Esophagus muscularis mucosa (tissue), 4 donors: Measurements from ENCODE around the gene STAT5B.

ENCODE experiments used
- EP300 ChIP-seq: sonication (generic); formaldehyde crosslinking; IDR thresholded peaks from one replicate; pipeline ENCODE4 v1.6.1; 2017; ENCODE audit warnings: antibody characterized with exemption
- POLR2A ChIP-seq: fragments of 450-650 bp; IDR thresholded peaks from one replicate; pipeline ENCODE4 v1.6.1; 2017; ENCODE audit warnings: antibody characterized with exemption, moderate library complexity, mild to moderate bottlenecking, low read depth
- POLR2AphosphoS5 ChIP-seq, 2 donors: sonication (generic); formaldehyde crosslinking; IDR thresholded peaks; one replicate each; pipeline ENCODE4 v1.6.1; 2017; ENCODE audit warnings: antibody characterized with exemption in 2 of 2
- TF ChIP-seq, protein P1 (sequence below), 3 experiments: fragments of 200-600 bp in 2 of 3; fragments of 450-650 bp in 1 of 3; sonication (generic) in 2 of 3; IDR thresholded peaks; one replicate each; pipeline ENCODE4 v1.5.1; 2017 to 2019; ENCODE audit warnings: antibody characterized with exemption in 3 of 3, mild to moderate bottlenecking in 2 of 3, moderate library complexity in 1 of 3

DNA sequence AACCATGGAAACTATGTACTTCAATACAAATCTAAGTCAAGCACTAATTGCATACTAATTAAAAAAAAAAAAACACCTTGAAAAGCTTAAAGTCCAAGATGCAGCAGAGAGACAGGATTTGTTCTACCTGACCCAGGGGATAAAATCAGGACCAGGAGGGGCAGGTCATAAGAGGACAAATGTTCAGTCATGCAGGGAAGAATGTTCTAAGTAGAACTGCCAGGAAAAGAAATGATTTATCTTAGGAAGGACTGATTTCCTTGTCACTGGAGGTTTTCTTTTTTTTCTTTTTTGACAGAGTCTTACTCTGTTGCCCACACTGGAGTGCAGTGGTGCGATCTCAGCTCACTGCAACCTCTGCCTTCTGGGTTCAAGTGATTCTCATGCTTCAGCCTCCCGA lies 72.8 kb downstream of the STAT5B start:
- TF ChIP-seq, protein P1, sequence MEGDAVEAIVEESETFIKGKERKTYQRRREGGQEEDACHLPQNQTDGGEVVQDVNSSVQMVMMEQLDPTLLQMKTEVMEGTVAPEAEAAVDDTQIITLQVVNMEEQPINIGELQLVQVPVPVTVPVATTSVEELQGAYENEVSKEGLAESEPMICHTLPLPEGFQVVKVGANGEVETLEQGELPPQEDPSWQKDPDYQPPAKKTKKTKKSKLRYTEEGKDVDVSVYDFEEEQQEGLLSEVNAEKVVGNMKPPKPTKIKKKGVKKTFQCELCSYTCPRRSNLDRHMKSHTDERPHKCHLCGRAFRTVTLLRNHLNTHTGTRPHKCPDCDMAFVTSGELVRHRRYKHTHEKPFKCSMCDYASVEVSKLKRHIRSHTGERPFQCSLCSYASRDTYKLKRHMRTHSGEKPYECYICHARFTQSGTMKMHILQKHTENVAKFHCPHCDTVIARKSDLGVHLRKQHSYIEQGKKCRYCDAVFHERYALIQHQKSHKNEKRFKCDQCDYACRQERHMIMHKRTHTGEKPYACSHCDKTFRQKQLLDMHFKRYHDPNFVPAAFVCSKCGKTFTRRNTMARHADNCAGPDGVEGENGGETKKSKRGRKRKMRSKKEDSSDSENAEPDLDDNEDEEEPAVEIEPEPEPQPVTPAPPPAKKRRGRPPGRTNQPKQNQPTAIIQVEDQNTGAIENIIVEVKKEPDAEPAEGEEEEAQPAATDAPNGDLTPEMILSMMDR (IDR thresholded peaks at IDR 0.05) = no peak
- TF ChIP-seq POLR2A = no peak
- TF ChIP-seq EP300 = no peak
- TF ChIP-seq POLR2AphosphoS5 (IDR thresholded peaks at IDR 0.05) = no peak
